ENCODE results near the gene FGF6. TPM values are rescaled to one million over a fixed set of nuclear protein-coding genes. Genes with fewer than 3 reads are reported as not detected.

Gene FGF6
- total RNA-seq, 2 experiments from 2014 or later = not detected

DNA sequence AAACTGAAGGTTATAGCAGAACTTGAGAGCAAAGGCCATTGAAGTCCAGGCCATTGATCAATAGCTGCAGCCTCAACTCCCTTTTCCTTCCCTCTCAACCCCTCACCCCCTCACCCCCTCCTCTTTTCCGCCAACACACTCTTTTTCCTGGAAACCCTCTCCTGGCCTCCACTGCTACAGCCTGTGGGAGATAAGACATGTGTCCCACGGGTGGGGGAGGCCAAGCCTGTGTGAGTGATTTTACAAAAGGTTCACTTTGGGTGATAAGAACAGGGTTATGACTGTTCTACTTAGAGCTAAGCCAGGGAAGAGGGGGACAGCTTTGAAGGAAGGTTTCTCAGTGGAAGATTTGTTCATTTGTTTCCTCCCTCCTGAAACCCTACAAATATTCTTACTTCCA lies 57.0 kb downstream of the FGF6 start:
- H3K27me3 ChIP-seq (ENCODE audit: control insufficient read depth in 1 of 2, insufficient read depth in 2 of 2, low read length in 2 of 2) = peaks cover 3% of the 10 kb centered on the region in 2 experiments
- ATAC-seq (ENCODE audit: poor library complexity) (no peak), DNase-seq (no peak)
- ChIA-PET CTCF (no interaction called here), POLR2A (no interaction called here)
- Mint-ChIP-seq H3K4me1 (ENCODE audit: low read depth) (no peaks in the 10 kb centered on the region), H3K9me3 (no peaks in the 10 kb centered on the region), H3K36me3 (ENCODE audit: low read depth) (no peaks in the 10 kb centered on the region), H3K27ac (no peak overlapping the region), H3K4me3 (no peak overlapping the region), H3K27me3 (peaks cover 23% of the 10 kb centered on the region)
- TF ChIP-seq CTCF (IDR thresholded peaks at IDR 0.05) = no peak
- no peaks in the 10 kb centered on the region for H3K4me1 ChIP-seq (ENCODE audit: insufficient read depth, low read length)
- no peak overlapping the region for H3K4me3 ChIP-seq (ENCODE audit: low read length)
- no peaks in the 10 kb centered on the region for H3K9me3 ChIP-seq (ENCODE audit: control insufficient read depth in 1 of 2, insufficient read depth in 1 of 2, low read length in 2 of 2)
- no peak overlapping the region for H3K27ac ChIP-seq (ENCODE audit: low read depth in 1 of 2, low read length in 2 of 2)
- intact Hi-C loops (cut with DNase I, micrococcal nuclease) = no loop called here
- H3K36me3 ChIP-seq (ENCODE audit: insufficient read depth, low read length) = no peaks in the 10 kb centered on the region

- TF ChIP-seq CTCF (IDR thresholded peaks at IDR 0.05) = no peak
- H3K4me3 ChIP-seq (ENCODE audit: low read length) = no peak overlapping the region
- intact Hi-C loops (cut with DNase I, micrococcal nuclease) = no loop called here
- no peaks in the 10 kb centered on the region for H3K36me3 Mint-ChIP-seq (ENCODE audit: low read depth)
- no peaks in the 10 kb centered on the region for H3K36me3 ChIP-seq (ENCODE audit: insufficient read depth, low read length)
- no peaks in the 10 kb centered on the region for H3K9me3 ChIP-seq (ENCODE audit: control insufficient read depth in 1 of 2, insufficient read depth in 1 of 2, low read length in 2 of 2)
- no peak overlapping the region for H3K27ac ChIP-seq (ENCODE audit: low read depth in 1 of 2, low read length in 2 of 2)
- H3K9me3 Mint-ChIP-seq = no peaks in the 10 kb centered on the region
- H3K27me3 ChIP-seq (ENCODE audit: control insufficient read depth in 1 of 2, insufficient read depth in 2 of 2, low read length in 2 of 2) = peaks cover under 1 to 3% of the 10 kb centered on the region in 2 experiments
- H3K4me1 ChIP-seq (ENCODE audit: insufficient read depth, low read length) = no peaks in the 10 kb centered on the region
- ChIA-PET POLR2A (no interaction called here), CTCF (no interaction called here)
- no peak overlapping the region for H3K4me3 Mint-ChIP-seq
- ATAC-seq (ENCODE audit: poor library complexity) (no peak), DNase-seq (no peak)
- H3K27ac Mint-ChIP-seq = no peak overlapping the region
- H3K27me3 Mint-ChIP-seq = peaks cover 21% of the 10 kb centered on the region
- H3K4me1 Mint-ChIP-seq (ENCODE audit: low read depth) = no peaks in the 10 kb centered on the region
Observed at GRCh38 chr12:4388032-4388431, 57.6 kb downstream of the FGF6 start.

- Histone ChIP-seq H3K27me3 (ENCODE audit: control insufficient read depth in 1 of 2, insufficient read depth in 2 of 2, low read length in 2 of 2) (peaks cover 0 to 4% of the 10 kb centered on the region in 2 experiments), H3K36me3 (ENCODE audit: insufficient read depth, low read length) (no peaks in the 10 kb centered on the region), H3K9me3 (ENCODE audit: control insufficient read depth in 1 of 2, insufficient read depth in 1 of 2, low read length in 2 of 2) (no peaks in the 10 kb centered on the region), H3K27ac (ENCODE audit: low read depth in 1 of 2, low read length in 2 of 2) (no peak overlapping the region), H3K4me1 (ENCODE audit: insufficient read depth, low read length) (no peaks in the 10 kb centered on the region), H3K4me3 (ENCODE audit: low read length) (no peak overlapping the region)
- H3K27ac Mint-ChIP-seq = no peak overlapping the region
- peaks cover 21% of the 10 kb centered on the region for H3K27me3 Mint-ChIP-seq
- no peak for TF ChIP-seq CTCF (IDR thresholded peaks at IDR 0.05)
- no peak for DNase-seq
- POLR2A ChIA-PET = no interaction called here
- intact Hi-C loops (cut with DNase I, micrococcal nuclease) = no loop called here
- H3K4me1 Mint-ChIP-seq (ENCODE audit: low read depth) = no peaks in the 10 kb centered on the region
- no peaks in the 10 kb centered on the region for H3K36me3 Mint-ChIP-seq (ENCODE audit: low read depth)
- CTCF ChIA-PET = no interaction called here
- ATAC-seq (ENCODE audit: poor library complexity) = no peak
- H3K9me3 Mint-ChIP-seq = no peaks in the 10 kb centered on the region
- no peak overlapping the region for H3K4me3 Mint-ChIP-seq
Observed at GRCh38 chr12:4387607-4388006, 58.0 kb downstream of the FGF6 start.
